Liver (tissue), 3 donors: ENCODE measurements around the gene OGFR.

Experiments used
- CTCF ChIP-seq: fragments of 150-350 bp; IDR thresholded peaks from 2 replicates; pipeline ENCODE4 v1.5.1; 2017; ENCODE audit warnings: improper control_type of control experiment, low read depth, low read length; ENCODE audit not compliant: missing input control
- EGR1 ChIP-seq, 2 donors: IDR thresholded peaks; 2 replicates each; pipeline ENCODE4 v1.6.1; 2016 to 2018; ENCODE audit warnings: antibody characterized with exemption in 2 of 2, low read depth in 2 of 2
- GABPA ChIP-seq, 2 donors: IDR thresholded peaks in 1 of 2; conservative IDR thresholded peaks in 1 of 2; 2 replicates each; pipeline ENCODE4 v1.6.1; 2016; ENCODE audit warnings: antibody characterized with exemption in 2 of 2, mild to moderate bottlenecking in 1 of 2, moderate library complexity in 1 of 2
- HNF4G ChIP-seq: IDR thresholded peaks from 2 replicates; pipeline ENCODE4 v1.6.1; 2016; ENCODE audit warnings: antibody characterized with exemption
- MAX ChIP-seq: IDR thresholded peaks from 2 replicates; pipeline ENCODE4 v1.6.1; 2016; ENCODE audit warnings: antibody characterized with exemption
- NR2F2 ChIP-seq: IDR thresholded peaks from 2 replicates; pipeline ENCODE4 v1.6.1; 2016; ENCODE audit warnings: antibody characterized with exemption
- RAD21 ChIP-seq, 2 donors: IDR thresholded peaks; 2 replicates each; pipeline ENCODE4 v1.6.1; 2016; ENCODE audit warnings: antibody characterized with exemption in 2 of 2, mild to moderate bottlenecking in 2 of 2
- REST ChIP-seq: IDR thresholded peaks from 2 replicates; pipeline ENCODE4 v1.6.1; 2016; ENCODE audit warnings: antibody characterized with exemption, mild to moderate bottlenecking
- RXRA ChIP-seq, 2 donors: IDR thresholded peaks; 2 replicates each; pipeline ENCODE4 v1.6.1; 2017 to 2018; ENCODE audit warnings: antibody characterized with exemption in 2 of 2, mild to moderate bottlenecking in 1 of 2
- TAF1 ChIP-seq: conservative IDR thresholded peaks from 2 replicates; pipeline ENCODE4 v1.6.1; 2016; ENCODE audit warnings: antibody characterized with exemption, mild to moderate bottlenecking
- YY1 ChIP-seq: IDR thresholded peaks from 2 replicates; pipeline ENCODE4 v1.6.1; 2016; ENCODE audit warnings: antibody characterized with exemption, mild to moderate bottlenecking
- ZBTB33 ChIP-seq: IDR thresholded peaks from 2 replicates; pipeline ENCODE4 v1.6.1; 2016; ENCODE audit warnings: antibody characterized with exemption
- donor health status: healthy.
- donor health status: healthy.

- TF ChIP-seq CTCF: no peak
- no peak for TF ChIP-seq REST
- TF ChIP-seq ZBTB33: no peak
- peak; percentile 70 to 74 for TF ChIP-seq RXRA (IDR thresholded peaks at IDR 0.05)
- no peak for TF ChIP-seq MAX
- no peak for TF ChIP-seq RAD21 (IDR thresholded peaks at IDR 0.05)
- no peak for TF ChIP-seq EGR1 (IDR thresholded peaks at IDR 0.05; ENCODE audit: low read depth in 2 of 2)
- TF ChIP-seq HNF4G: no peak
- peak; percentile 22 for TF ChIP-seq YY1
- TF ChIP-seq GABPA (IDR thresholded peaks at IDR 0.05 in 1 of 2, conservative IDR thresholded peaks at IDR 0.05 in 1 of 2): no peak
- TF ChIP-seq TAF1: peak; percentile 29
- no peak for TF ChIP-seq NR2F2
Measured at GRCh38 chr20:62832951-62833391, 28.3 kb downstream of the OGFR start.
